Liver (tissue), 3 donors: ENCODE results near the gene MYO5A.
A peak's percentile ranks its signal among the peaks of the same experiment; 100 is the strongest.

Experiments
- CTCF ChIP-seq: fragments of 150-350 bp; IDR thresholded peaks from 2 replicates; pipeline ENCODE4 v1.5.1; 2017; ENCODE audit warnings: improper control_type of control experiment, low read depth, low read length; ENCODE audit not compliant: missing input control
- EGR1 ChIP-seq, 2 donors: IDR thresholded peaks; 2 replicates each; pipeline ENCODE4 v1.6.1; 2016 to 2018; ENCODE audit warnings: antibody characterized with exemption in 2 of 2, low read depth in 2 of 2
- GABPA ChIP-seq, 2 donors: IDR thresholded peaks in 1 of 2; conservative IDR thresholded peaks in 1 of 2; 2 replicates each; pipeline ENCODE4 v1.6.1; 2016; ENCODE audit warnings: antibody characterized with exemption in 2 of 2, mild to moderate bottlenecking in 1 of 2, moderate library complexity in 1 of 2
- HNF4A ChIP-seq, 2 donors: conservative IDR thresholded peaks; 2 replicates each; pipeline ENCODE4 v1.6.1; 2016; ENCODE audit warnings: antibody characterized with exemption in 2 of 2, mild to moderate bottlenecking in 2 of 2
- JUND ChIP-seq, 2 donors: IDR thresholded peaks; 2 replicates each; pipeline ENCODE4 v1.6.1; 2016; ENCODE audit warnings: antibody characterized with exemption in 2 of 2
- RAD21 ChIP-seq, 2 donors: IDR thresholded peaks; 2 replicates each; pipeline ENCODE4 v1.6.1; 2016; ENCODE audit warnings: antibody characterized with exemption in 2 of 2, mild to moderate bottlenecking in 2 of 2
- REST ChIP-seq: IDR thresholded peaks from 2 replicates; pipeline ENCODE4 v1.6.1; 2016; ENCODE audit warnings: antibody characterized with exemption, mild to moderate bottlenecking
- RXRA ChIP-seq, 2 donors: IDR thresholded peaks; 2 replicates each; pipeline ENCODE4 v1.6.1; 2017 to 2018; ENCODE audit warnings: antibody characterized with exemption in 2 of 2, mild to moderate bottlenecking in 1 of 2
- TAF1 ChIP-seq: conservative IDR thresholded peaks from 2 replicates; pipeline ENCODE4 v1.6.1; 2016; ENCODE audit warnings: antibody characterized with exemption, mild to moderate bottlenecking
- YY1 ChIP-seq: IDR thresholded peaks from 2 replicates; pipeline ENCODE4 v1.6.1; 2016; ENCODE audit warnings: antibody characterized with exemption, mild to moderate bottlenecking
- TF ChIP-seq, protein P1 (sequence below): IDR thresholded peaks from 2 replicates; pipeline ENCODE4 v1.6.1; 2016; ENCODE audit warnings: antibody characterized with exemption
- donor health status: healthy.
- donor health status: healthy.

- TF ChIP-seq CTCF (no peak), EGR1 (IDR thresholded peaks at IDR 0.05; ENCODE audit: low read depth in 2 of 2) (no peak), RXRA (IDR thresholded peaks at IDR 0.05) (no peak), GABPA (IDR thresholded peaks at IDR 0.05 in 1 of 2, conservative IDR thresholded peaks at IDR 0.05 in 1 of 2) (no peak), REST (no peak), JUND (IDR thresholded peaks at IDR 0.05) (no peak), RAD21 (IDR thresholded peaks at IDR 0.05) (no peak), TAF1 (no peak), HNF4A (conservative IDR thresholded peaks at IDR 0.05) (no peak), YY1 (peak; percentile 19)
- TF ChIP-seq, protein P1, sequence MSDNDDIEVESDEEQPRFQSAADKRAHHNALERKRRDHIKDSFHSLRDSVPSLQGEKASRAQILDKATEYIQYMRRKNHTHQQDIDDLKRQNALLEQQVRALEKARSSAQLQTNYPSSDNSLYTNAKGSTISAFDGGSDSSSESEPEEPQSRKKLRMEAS = no peak
Observed at GRCh38 chr15:52481915-52482314, 46.8 kb downstream of the MYO5A start.
